Esophagus muscularis mucosa (tissue), 4 donors: ENCODE data around the gene FBP1. TPM values are rescaled to one million over a fixed set of nuclear protein-coding genes. Genes with fewer than 3 reads are reported as not detected.

Experiments
- DNase-seq: peaks from one replicate; pipeline ENCODE4 v3.0.0-alpha.2; 2017; ENCODE audit errors: extremely low spot score
- H3K27ac ChIP-seq, 4 donors: fragments of 200-600 bp; sonication (generic); replicated peaks in 1 of 4; 1 replicate in 3 of 4; 2 replicates in 1 of 4; pipeline ENCODE4 v1.5.1; 2016 to 2019; ENCODE audit warnings: mild to moderate bottlenecking in 1 of 4
- H3K27me3 ChIP-seq, 4 donors: fragments of 200-600 bp; sonication (generic); one replicate each; pipeline versions ENCODE4 v1.5.1 to v1.6.0; 2016 to 2019
- H3K36me3 ChIP-seq, 4 donors: fragments of 200-600 bp; sonication (generic); one replicate each; pipeline ENCODE4 v1.5.1; 2016 to 2019
- H3K4me1 ChIP-seq, 4 donors: fragments of 200-600 bp; sonication (generic); one replicate each; pipeline ENCODE4 v1.5.1; 2016 to 2019
- H3K4me3 ChIP-seq, 4 donors: fragments of 200-600 bp; sonication (generic); 1 replicate in 2 of 4; 2 replicates in 2 of 4; pipeline ENCODE4 v1.5.1; 2016 to 2019; ENCODE audit warnings: mild to moderate bottlenecking in 4 of 4, moderate library complexity in 1 of 4
- H3K9me3 ChIP-seq, 4 donors: fragments of 200-600 bp; sonication (generic); 1 replicate in 3 of 4; 2 replicates in 1 of 4; pipeline ENCODE4 v1.5.1; 2016 to 2019
- EP300 ChIP-seq: sonication (generic); formaldehyde crosslinking; IDR thresholded peaks from one replicate; pipeline ENCODE4 v1.6.1; 2017; ENCODE audit warnings: antibody characterized with exemption
- POLR2A ChIP-seq: fragments of 450-650 bp; IDR thresholded peaks from one replicate; pipeline ENCODE4 v1.6.1; 2017; ENCODE audit warnings: antibody characterized with exemption, moderate library complexity, mild to moderate bottlenecking, low read depth
- POLR2AphosphoS5 ChIP-seq, 2 donors: sonication (generic); formaldehyde crosslinking; IDR thresholded peaks; one replicate each; pipeline ENCODE4 v1.6.1; 2017; ENCODE audit warnings: antibody characterized with exemption in 2 of 2
- WGBS: methylation state at CpG from one replicate; pipeline ENCODE4 v1.1.5; 2018; 5-methylcytosine and 5-hydroxymethylcytosine counted together
- intact Hi-C: fragments of 100-400 bp; cut with DNase I; formaldehyde crosslinking; loops from one replicate; pipeline ENCODE4 v1.15.1; 2023
- total RNA-seq, 4 donors: library from RNA; depleted of rRNA; stranded (reverse); fragments of >200 nt; gene quantifications; one replicate each; pipeline versions ENCODE4 v1.1.0 to v1.2.1, GENCODE V29; 2016
- TF ChIP-seq, protein P1 (sequence below), 3 experiments: fragments of 200-600 bp in 2 of 3; fragments of 450-650 bp in 1 of 3; sonication (generic) in 2 of 3; IDR thresholded peaks; one replicate each; pipeline ENCODE4 v1.5.1; 2017 to 2019; ENCODE audit warnings: antibody characterized with exemption in 3 of 3, mild to moderate bottlenecking in 2 of 3, moderate library complexity in 1 of 3

The FBP1 gene
- total RNA-seq, 4 donors from 2014 or later, result 1.2 to 4.6 (median 2.2) TPM

DNA sequence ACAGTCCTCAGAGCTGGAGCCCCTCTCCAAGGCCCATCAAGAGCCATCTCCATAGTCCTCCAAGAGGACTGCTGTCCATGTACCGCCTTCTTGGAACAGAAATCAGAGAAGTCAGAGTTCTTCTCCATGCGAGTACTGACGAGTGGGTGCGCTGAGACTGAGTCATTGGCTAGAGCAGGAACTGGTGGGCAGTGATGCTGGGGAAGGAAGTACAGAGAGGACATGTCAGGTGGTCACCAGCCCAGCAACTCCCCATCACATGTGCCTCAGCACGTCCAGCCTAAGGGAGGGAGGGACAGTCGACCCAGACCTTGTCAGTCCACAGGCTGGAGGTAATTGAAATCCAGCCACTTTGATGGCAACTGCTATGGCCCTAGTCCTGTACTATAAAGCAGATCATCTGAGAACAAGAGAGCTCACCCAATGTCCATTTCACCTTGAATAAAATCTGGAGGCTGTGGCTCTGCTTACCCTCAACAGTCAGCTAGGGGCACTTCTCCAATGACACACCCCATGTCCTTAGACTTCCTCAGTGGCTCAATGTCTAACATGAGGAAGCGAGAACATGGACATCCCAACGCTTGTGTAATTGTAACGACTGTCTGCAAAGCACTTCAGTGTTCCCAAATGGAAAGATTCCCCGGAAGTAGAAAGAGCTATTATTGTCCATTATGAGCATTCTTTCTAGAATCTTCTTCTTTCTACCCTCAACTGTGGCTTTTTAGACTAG is 15.0 kb upstream of the FBP1 start:
- Histone ChIP-seq H3K4me3 (no peak overlapping the region), H3K27me3 (no peaks in the 10 kb centered on the region), H3K9me3 (no peaks in the 10 kb centered on the region), H3K4me1 (peaks cover 0 to 10% (median 5%) of the 10 kb centered on the region in 4 donors), H3K36me3 (no peaks in the 10 kb centered on the region), H3K27ac (no peak overlapping the region)
- no peak for DNase-seq
- TF ChIP-seq, protein P1, sequence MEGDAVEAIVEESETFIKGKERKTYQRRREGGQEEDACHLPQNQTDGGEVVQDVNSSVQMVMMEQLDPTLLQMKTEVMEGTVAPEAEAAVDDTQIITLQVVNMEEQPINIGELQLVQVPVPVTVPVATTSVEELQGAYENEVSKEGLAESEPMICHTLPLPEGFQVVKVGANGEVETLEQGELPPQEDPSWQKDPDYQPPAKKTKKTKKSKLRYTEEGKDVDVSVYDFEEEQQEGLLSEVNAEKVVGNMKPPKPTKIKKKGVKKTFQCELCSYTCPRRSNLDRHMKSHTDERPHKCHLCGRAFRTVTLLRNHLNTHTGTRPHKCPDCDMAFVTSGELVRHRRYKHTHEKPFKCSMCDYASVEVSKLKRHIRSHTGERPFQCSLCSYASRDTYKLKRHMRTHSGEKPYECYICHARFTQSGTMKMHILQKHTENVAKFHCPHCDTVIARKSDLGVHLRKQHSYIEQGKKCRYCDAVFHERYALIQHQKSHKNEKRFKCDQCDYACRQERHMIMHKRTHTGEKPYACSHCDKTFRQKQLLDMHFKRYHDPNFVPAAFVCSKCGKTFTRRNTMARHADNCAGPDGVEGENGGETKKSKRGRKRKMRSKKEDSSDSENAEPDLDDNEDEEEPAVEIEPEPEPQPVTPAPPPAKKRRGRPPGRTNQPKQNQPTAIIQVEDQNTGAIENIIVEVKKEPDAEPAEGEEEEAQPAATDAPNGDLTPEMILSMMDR (IDR thresholded peaks at IDR 0.05), result no peak
- TF ChIP-seq POLR2AphosphoS5 (IDR thresholded peaks at IDR 0.05) (no peak), EP300 (no peak), POLR2A (no peak)
- intact Hi-C loops, result no loop called here
- 77% methylated on average over 9 of the region's 10 CpGs for WGBS

DNA sequence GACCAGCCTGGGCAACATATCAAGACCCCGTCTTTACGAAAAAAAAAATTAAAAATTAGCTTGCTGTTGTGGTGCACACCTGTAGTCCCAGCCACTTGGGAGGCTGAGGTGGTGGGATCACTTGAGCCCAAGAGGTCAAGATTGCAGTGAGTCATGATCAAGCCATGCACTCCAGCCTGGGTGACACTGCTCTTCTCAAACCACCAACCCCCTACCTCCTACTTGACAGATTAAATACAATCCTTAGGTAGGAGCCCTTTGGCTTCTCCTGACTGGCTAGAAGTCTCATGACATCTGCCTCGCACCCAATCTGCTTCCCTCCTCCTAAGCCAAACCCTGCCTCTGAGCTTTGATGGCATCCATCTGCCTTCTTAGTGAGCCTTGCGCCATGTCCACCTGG is 11.6 kb upstream of the FBP1 start:
- Histone ChIP-seq H3K4me3 (no peak overlapping the region), H3K27ac (no peak overlapping the region), H3K9me3 (no peaks in the 10 kb centered on the region), H3K36me3 (no peaks in the 10 kb centered on the region), H3K4me1 (peaks cover 0 to 10% (median 1%) of the 10 kb centered on the region in 4 donors), H3K27me3 (no peaks in the 10 kb centered on the region)
- TF ChIP-seq, protein P1 (IDR thresholded peaks at IDR 0.05), result no peak
- TF ChIP-seq EP300 (no peak), POLR2A (no peak), POLR2AphosphoS5 (IDR thresholded peaks at IDR 0.05) (no peak)
- DNase-seq, result no peak
- WGBS, result 96% methylated on average over 4 of the region's 4 CpGs
- intact Hi-C loops, result no loop called here

DNA sequence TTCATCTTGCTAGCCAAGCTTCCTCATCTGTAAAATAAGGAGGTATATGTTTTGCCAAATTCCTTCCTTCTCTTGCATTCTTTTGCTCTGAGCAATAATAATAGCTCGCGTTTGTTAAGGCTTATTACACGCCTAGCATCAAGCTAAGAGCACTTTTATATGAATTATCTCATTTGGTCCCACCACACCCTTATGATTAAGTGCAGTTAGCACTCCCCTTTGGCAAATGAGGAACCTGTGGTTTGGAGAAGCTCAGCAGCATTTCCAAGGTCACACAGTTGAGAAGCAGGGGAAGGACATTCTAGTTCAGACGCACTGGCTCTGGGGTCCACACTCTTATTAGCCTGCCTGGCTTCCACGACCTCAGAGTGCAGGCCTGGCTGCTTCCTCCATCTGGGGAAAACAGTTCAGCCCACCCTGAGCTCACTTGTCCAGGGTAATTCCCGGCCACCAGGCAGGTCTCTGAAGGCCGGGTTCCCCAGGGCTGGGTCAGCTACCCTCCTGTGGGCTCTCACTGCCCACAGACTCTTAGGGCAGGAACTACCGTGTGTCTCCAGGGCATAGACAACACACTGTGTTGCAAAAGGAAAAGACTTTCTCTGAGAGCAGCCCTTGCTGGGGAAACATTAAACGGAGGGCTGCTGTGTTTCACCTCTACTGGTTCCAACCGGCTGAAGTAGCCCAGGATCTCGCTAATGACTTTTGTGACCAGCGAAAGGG is 9.9 kb upstream of the FBP1 start:
- TF ChIP-seq POLR2AphosphoS5 (IDR thresholded peaks at IDR 0.05) (no peak), POLR2A (no peak), EP300 (no peak)
- TF ChIP-seq, protein P1 (IDR thresholded peaks at IDR 0.05), result no peak
- intact Hi-C loops, result no loop called here
- Histone ChIP-seq H3K27me3 (no peaks in the 10 kb centered on the region), H3K36me3 (no peaks in the 10 kb centered on the region), H3K9me3 (no peaks in the 10 kb centered on the region), H3K4me3 (no peak overlapping the region), H3K27ac (no peak overlapping the region), H3K4me1 (peaks cover 0 to 5% (median 0%) of the 10 kb centered on the region in 4 donors)
- no peak for DNase-seq
- 67% methylated on average over 12 of the region's 12 CpGs for WGBS

DNA sequence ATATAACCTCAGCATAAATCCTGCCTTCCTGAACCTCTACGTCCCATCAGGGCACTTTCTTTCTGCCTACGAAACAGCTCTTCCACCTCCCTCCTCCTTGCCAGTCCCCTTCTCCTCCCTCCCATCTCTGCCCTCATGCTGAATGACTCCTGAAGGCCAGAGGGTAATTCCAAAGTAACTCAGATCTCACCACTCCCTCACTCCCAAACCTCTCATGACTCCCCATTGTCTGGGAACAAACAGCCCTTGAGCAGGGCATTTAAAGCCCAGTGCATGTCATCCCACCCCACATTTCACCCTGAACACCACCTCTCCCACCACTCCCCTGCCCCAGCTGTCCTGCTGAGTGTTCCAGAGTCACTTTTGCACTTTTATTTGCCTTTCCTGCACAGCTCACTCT is 8.9 kb upstream of the FBP1 start:
- no peak for TF ChIP-seq POLR2AphosphoS5 (IDR thresholded peaks at IDR 0.05)
- TF ChIP-seq POLR2A, result no peak
- TF ChIP-seq, protein P1 (IDR thresholded peaks at IDR 0.05), result no peak
- no peak for TF ChIP-seq EP300
- no peaks in the 10 kb centered on the region for H3K27me3 ChIP-seq
- WGBS, result 94% methylated on average over 2 of the region's 2 CpGs
- no peak for DNase-seq
- intact Hi-C loops, result no loop called here
- no peak overlapping the region for H3K27ac ChIP-seq
- H3K9me3 ChIP-seq, result no peaks in the 10 kb centered on the region
- H3K36me3 ChIP-seq, result no peaks in the 10 kb centered on the region
- peaks cover 0 to 5% (median 0%) of the 10 kb centered on the region in 4 donors for H3K4me1 ChIP-seq
- H3K4me3 ChIP-seq, result no peak overlapping the region
